CD4-positive, alpha-beta T cell (primary cell): ENCODE results near the gene PVALB. TPM values are rescaled to one million over a fixed set of nuclear protein-coding genes. Genes with fewer than 3 reads are reported as not detected.

Source experiments
- ATAC-seq: fragments of 200-7000 bp; cut with Tn5 transposase; one replicate; pipeline ENCODE4 v1.10.0; 2022; ENCODE audit warnings: mild to moderate bottlenecking; ENCODE audit not compliant: poor library complexity
- CTCF ChIA-PET: fragments of 350-600 bp; sonication (Branson Sonifier 250); formaldehyde crosslinking; loops from one replicate; lab custom pipeline; 2021; ENCODE audit warnings: antibody characterized with exemption, inconsistent platforms; lab: Charles Lee
- POLR2A ChIA-PET: fragments of 350-600 bp; sonication (Branson Sonifier 250); formaldehyde crosslinking; loops from one replicate; lab custom pipeline; 2021; ENCODE audit warnings: antibody characterized with exemption, inconsistent platforms; lab: Charles Lee
- DNase-seq, 14 experiments: peaks; one replicate each; pipeline ENCODE4 v3.0.0-alpha.2; 2013 to 2020; ENCODE audit warnings: mixed read lengths in 2 of 14
- H3K27ac ChIP-seq, 2 donors: one replicate each; pipeline versions ENCODE4 v1.5.1 to v1.7.0; 2013; ENCODE audit warnings: low read length in 2 of 2, low read depth in 1 of 2, mild to moderate bottlenecking in 1 of 2
- H3K27me3 ChIP-seq, 2 experiments: 1 replicate in 1 of 2; 2 replicates in 1 of 2; pipeline versions ENCODE4 v1.6.1 to v1.7.0; 2013; ENCODE audit warnings: low read length in 2 of 2, control low read depth in 1 of 2, mild to moderate bottlenecking in 1 of 2, moderate library complexity in 1 of 2; ENCODE audit not compliant: insufficient read depth in 2 of 2, control insufficient read depth in 1 of 2
- H3K36me3 ChIP-seq: one replicate; pipeline ENCODE4 v1.6.1; 2013; ENCODE audit warnings: low read length, control low read depth; ENCODE audit not compliant: insufficient read depth
- H3K4me1 ChIP-seq: one replicate; pipeline ENCODE4 v1.6.1; 2013; ENCODE audit warnings: low read length, control low read depth; ENCODE audit not compliant: insufficient read depth
- H3K4me3 ChIP-seq: one replicate; pipeline ENCODE4 v1.5.1; 2013; ENCODE audit warnings: mild to moderate bottlenecking, low read length, moderate library complexity
- H3K9me3 ChIP-seq, 2 experiments: 1 replicate in 1 of 2; 2 replicates in 1 of 2; pipeline versions ENCODE4 v1.6.1 to v1.7.0; 2013; ENCODE audit warnings: low read length in 2 of 2, mild to moderate bottlenecking in 2 of 2, control low read depth in 1 of 2, moderate library complexity in 1 of 2; ENCODE audit not compliant: control insufficient read depth in 1 of 2, insufficient read depth in 1 of 2
- H3K27ac Mint-ChIP-seq: one replicate; pipeline ENCODE4 v1.8.0; 2020; ENCODE audit warnings: mixed read lengths
- H3K27me3 Mint-ChIP-seq: one replicate; pipeline ENCODE4 v1.8.0; 2021; ENCODE audit warnings: mixed read lengths
- H3K36me3 Mint-ChIP-seq: one replicate; pipeline ENCODE4 v1.8.0; 2021; ENCODE audit warnings: low read depth, mixed read lengths
- H3K4me1 Mint-ChIP-seq: one replicate; pipeline ENCODE4 v1.8.0; 2021; ENCODE audit warnings: low read depth, mixed read lengths
- H3K4me3 Mint-ChIP-seq: one replicate; pipeline ENCODE4 v1.8.0; 2020; ENCODE audit warnings: mild to moderate bottlenecking, mixed read lengths
- H3K9me3 Mint-ChIP-seq: one replicate; pipeline ENCODE4 v1.8.0; 2020; ENCODE audit warnings: mixed read lengths
- intact Hi-C, 2 experiments: fragments of 100-400 bp; cut with DNase I in 1 of 2; cut with micrococcal nuclease in 1 of 2; formaldehyde crosslinking; loops; one replicate each; pipeline versions ENCODE4 v1.15.1 to v1.9.0; 2023 to 2025; cut with DNase I, micrococcal nuclease
- total RNA-seq, 174 experiments: library from RNA in 2 of 174; stranded (reverse) in 2 of 174; gene quantifications; one replicate each; pipeline ENCODE4 v1.2.3 and lab custom pipeline; 2021 to 2026
- TF ChIP-seq, protein P1 (sequence below): fragments of 200-600 bp; IDR thresholded peaks from one replicate; pipeline ENCODE4 v1.8.0; 2022; ENCODE audit warnings: antibody characterized with exemption, mild to moderate bottlenecking

The PVALB gene
- total RNA-seq, 2 experiments from 2014 or later = not detected

DNA sequence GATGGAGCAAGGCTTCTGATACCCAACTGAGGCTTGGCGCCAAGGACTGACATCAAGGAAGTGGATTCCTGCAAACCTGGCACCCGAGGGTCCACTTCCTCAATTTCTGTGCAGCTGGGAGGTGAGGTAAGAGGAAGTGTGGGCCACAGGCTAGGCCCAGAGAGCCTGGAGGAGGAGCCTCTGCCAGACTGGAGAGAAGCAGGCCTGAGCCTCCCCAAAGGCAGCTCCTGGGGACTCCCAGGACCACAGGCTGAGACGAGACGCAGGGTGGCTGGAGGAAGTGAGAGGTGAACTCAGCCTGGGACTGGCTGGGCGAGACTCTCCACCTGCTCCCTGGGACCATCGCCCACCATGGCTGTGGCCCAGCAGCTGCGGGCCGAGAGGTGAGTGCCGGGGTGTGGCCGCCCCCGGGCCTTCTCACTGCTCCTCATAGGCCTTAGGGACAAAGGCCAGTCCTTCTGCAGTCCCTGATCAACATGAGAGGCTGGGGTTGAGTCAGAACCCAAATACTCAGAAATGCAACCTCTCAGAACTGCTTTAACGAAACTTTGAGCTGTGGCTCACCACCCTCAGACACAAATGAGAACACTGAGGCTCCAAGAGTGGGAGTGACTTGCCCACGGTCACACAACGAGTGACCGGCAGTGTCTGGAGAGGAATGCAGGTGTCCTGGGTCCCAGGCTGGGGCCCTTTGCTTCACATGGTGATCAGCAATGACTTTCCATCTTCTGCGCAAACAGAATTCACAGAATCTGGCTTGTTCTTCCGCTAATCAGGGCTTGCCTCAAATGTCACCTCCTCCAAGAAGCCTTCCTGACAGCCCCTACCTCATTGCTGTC, 44.2 kb upstream of the PVALB start, which contains the start of gene NCF4:
Gene NCF4 (plus strand): TSS at position 186 of the 839 bp plus-strand sequence. CDS start 166 bp downstream, at position 352.
- TF ChIP-seq, protein P1, sequence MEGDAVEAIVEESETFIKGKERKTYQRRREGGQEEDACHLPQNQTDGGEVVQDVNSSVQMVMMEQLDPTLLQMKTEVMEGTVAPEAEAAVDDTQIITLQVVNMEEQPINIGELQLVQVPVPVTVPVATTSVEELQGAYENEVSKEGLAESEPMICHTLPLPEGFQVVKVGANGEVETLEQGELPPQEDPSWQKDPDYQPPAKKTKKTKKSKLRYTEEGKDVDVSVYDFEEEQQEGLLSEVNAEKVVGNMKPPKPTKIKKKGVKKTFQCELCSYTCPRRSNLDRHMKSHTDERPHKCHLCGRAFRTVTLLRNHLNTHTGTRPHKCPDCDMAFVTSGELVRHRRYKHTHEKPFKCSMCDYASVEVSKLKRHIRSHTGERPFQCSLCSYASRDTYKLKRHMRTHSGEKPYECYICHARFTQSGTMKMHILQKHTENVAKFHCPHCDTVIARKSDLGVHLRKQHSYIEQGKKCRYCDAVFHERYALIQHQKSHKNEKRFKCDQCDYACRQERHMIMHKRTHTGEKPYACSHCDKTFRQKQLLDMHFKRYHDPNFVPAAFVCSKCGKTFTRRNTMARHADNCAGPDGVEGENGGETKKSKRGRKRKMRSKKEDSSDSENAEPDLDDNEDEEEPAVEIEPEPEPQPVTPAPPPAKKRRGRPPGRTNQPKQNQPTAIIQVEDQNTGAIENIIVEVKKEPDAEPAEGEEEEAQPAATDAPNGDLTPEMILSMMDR = no peak
- Histone ChIP-seq H3K4me3 (peak within 1 kb of the TSS; percentile 60), H3K27ac (peak within 1 kb of the TSS in 1 of 2 donors; percentile 68), H3K27me3 (no peaks in the 10 kb centered on the region), H3K4me1 (peaks cover 41% of the 10 kb centered on the region), H3K9me3 (no peaks in the 10 kb centered on the region), H3K36me3 (peaks cover 7% of the 10 kb centered on the region)
- peak within 1 kb of the TSS; percentile 56 for H3K4me3 Mint-ChIP-seq
- DNase-seq = peak in 9 of 14 experiments; percentile 5 to 78 (median 35)
- peak; percentile 55 for ATAC-seq
- H3K4me1 Mint-ChIP-seq = peaks cover 6% of the 10 kb centered on the region
- intact Hi-C loops = no loop called here
- no peaks in the 10 kb centered on the region for H3K9me3 Mint-ChIP-seq
- POLR2A ChIA-PET = interaction anchor here (2.1 kb wide), 1 partner anchor 26 kb away, joined by 8 read pairs; no protein-coding TSS in a partner anchor
- no peaks in the 10 kb centered on the region for H3K36me3 Mint-ChIP-seq
- CTCF ChIA-PET = interaction anchor here (0.9 kb wide), 1 partner anchor 7 kb away, joined by 3 read pairs; no protein-coding TSS in a partner anchor
- H3K27ac Mint-ChIP-seq = peak within 1 kb of the TSS; percentile 57
- H3K27me3 Mint-ChIP-seq = peaks cover 5% of the 10 kb centered on the region

GRCh38 chr22:36860438-36860820, 43.6 kb upstream of the PVALB start:
- no peaks in the 10 kb centered on the region for H3K36me3 Mint-ChIP-seq
- peaks cover 44% of the 10 kb centered on the region for H3K4me1 ChIP-seq
- no peaks in the 10 kb centered on the region for H3K27me3 ChIP-seq
- H3K4me1 Mint-ChIP-seq = peaks cover 7% of the 10 kb centered on the region
- peak overlapping the region; percentile 57 for H3K27ac Mint-ChIP-seq
- peak overlapping the region in 1 of 2 donors; percentile 68 for H3K27ac ChIP-seq
- no peak for DNase-seq
- H3K9me3 ChIP-seq = no peaks in the 10 kb centered on the region
- peaks cover 5% of the 10 kb centered on the region for H3K27me3 Mint-ChIP-seq
- CTCF ChIA-PET = no interaction called here
- ATAC-seq = no peak
- H3K4me3 ChIP-seq = peak overlapping the region; percentile 60
- POLR2A ChIA-PET = interaction anchor here (2.1 kb wide), 1 partner anchor 27 kb away, joined by 8 read pairs; no protein-coding TSS in a partner anchor
- H3K4me3 Mint-ChIP-seq = peak overlapping the region; percentile 56
- H3K36me3 ChIP-seq = peaks cover 5% of the 10 kb centered on the region
- no peaks in the 10 kb centered on the region for H3K9me3 Mint-ChIP-seq
- intact Hi-C loops = no loop called here
- TF ChIP-seq, protein P1 = no peak

DNA sequence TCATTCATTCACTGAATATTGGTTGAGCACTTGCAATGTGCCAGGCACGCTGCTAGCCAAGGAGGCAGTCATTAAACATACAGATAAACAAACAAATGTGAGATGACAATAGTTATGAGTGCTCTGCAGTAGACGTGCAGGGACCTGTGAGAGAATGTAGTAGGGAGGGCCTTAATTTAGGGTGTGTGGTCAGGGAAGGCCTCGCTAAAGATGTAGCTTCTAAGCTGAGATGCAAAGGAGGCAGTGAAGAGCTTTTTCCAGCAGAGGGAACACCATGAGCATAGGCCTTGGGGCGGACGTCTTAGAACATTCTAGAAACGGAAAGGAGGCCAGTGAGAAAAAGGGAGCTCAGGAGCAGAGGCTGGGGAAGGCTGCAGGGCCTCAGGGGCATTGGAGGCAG, 43.2 kb upstream of the PVALB start:
- Mint-ChIP-seq H3K9me3 (no peaks in the 10 kb centered on the region), H3K27me3 (peaks cover 5% of the 10 kb centered on the region), H3K4me3 (no peak overlapping the region), H3K36me3 (no peaks in the 10 kb centered on the region), H3K4me1 (peaks cover 7% of the 10 kb centered on the region), H3K27ac (peak overlapping the region; percentile 57)
- Histone ChIP-seq H3K27ac (no peak overlapping the region), H3K36me3 (peaks cover 1% of the 10 kb centered on the region), H3K4me1 (peaks cover 44% of the 10 kb centered on the region), H3K27me3 (no peaks in the 10 kb centered on the region), H3K9me3 (no peaks in the 10 kb centered on the region), H3K4me3 (no peak overlapping the region)
- no peak for DNase-seq
- ChIA-PET POLR2A (interaction anchor here (2.1 kb wide), 1 partner anchor 27 kb away, joined by 8 read pairs; no protein-coding TSS in a partner anchor), CTCF (interaction anchor here (2.4 kb wide), 1 partner anchor 78 kb away, joined by 8 read pairs; no protein-coding TSS in a partner anchor)
- no peak for ATAC-seq
- intact Hi-C loops = no loop called here
- TF ChIP-seq, protein P1 = no peak
